ENCODE measurements around the gene VSIG10.

Gene VSIG10

DNA sequence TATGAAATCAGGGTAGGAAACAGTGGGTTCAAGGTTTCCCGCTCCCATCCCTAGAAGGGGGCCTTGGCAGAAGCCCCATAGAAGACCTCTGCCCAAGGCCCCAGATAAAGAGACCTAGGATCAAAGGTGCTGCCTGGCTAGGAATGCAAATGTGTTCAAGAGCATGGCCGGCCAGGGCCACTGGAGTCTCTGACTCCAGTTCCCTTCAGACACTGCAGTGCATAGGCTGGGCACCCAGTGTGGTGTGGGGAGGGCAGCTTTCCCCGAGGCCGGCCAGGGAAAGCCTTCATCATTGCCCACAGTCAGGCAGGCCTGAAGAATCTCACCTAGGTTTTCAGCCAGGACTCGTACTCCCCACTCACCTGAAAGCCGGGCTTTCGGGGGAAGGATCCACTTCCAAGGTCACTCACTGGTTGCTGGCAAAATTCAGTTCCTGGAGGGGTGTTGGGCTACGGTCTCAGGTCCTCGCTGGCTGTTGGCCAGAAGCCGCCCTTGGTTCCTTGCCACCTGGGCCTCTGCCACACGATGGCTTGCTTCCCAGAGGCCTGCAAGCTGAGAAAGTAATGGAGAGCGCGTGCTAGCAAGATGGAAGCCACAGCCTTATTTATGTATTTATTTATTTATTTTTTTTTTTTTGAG is 22.4 kb upstream of the VSIG10 start:
- TF ChIP-seq, protein P1, sequence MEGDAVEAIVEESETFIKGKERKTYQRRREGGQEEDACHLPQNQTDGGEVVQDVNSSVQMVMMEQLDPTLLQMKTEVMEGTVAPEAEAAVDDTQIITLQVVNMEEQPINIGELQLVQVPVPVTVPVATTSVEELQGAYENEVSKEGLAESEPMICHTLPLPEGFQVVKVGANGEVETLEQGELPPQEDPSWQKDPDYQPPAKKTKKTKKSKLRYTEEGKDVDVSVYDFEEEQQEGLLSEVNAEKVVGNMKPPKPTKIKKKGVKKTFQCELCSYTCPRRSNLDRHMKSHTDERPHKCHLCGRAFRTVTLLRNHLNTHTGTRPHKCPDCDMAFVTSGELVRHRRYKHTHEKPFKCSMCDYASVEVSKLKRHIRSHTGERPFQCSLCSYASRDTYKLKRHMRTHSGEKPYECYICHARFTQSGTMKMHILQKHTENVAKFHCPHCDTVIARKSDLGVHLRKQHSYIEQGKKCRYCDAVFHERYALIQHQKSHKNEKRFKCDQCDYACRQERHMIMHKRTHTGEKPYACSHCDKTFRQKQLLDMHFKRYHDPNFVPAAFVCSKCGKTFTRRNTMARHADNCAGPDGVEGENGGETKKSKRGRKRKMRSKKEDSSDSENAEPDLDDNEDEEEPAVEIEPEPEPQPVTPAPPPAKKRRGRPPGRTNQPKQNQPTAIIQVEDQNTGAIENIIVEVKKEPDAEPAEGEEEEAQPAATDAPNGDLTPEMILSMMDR (IDR thresholded peaks at IDR 0.05; ENCODE audit: low read depth, low read length): no peak
- DNase-seq (ENCODE audit: low read depth in 2 of 2): no peak
- no peak overlapping the region for H3K4me3 ChIP-seq (replicated peaks in 1 of 2; ENCODE audit: low read depth in 2 of 2, low read length in 2 of 2)

DNA sequence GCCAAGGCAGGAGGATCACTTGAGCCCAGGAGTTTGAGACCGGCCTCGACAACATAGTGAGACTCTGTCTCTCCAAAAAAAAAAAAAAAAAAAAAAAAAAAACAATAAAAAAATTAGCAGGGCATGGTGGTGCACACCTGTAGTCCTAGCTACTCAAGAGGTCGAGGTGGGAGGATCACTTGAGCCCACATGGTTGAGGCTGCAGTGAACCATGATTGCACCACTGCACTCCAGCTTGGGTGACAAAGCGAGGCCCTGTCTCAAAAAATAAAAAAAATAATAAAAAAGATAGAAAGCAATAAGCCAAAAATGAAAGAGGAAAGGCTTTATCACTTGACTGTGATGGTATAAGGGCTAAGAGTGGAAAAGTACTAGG is 21.9 kb upstream of the VSIG10 start:
- TF ChIP-seq, protein P1 (IDR thresholded peaks at IDR 0.05; ENCODE audit: low read depth, low read length): no peak
- DNase-seq (ENCODE audit: low read depth in 2 of 2): no peak
- H3K4me3 ChIP-seq (replicated peaks in 1 of 2; ENCODE audit: low read depth in 2 of 2, low read length in 2 of 2): no peak overlapping the region

DNA sequence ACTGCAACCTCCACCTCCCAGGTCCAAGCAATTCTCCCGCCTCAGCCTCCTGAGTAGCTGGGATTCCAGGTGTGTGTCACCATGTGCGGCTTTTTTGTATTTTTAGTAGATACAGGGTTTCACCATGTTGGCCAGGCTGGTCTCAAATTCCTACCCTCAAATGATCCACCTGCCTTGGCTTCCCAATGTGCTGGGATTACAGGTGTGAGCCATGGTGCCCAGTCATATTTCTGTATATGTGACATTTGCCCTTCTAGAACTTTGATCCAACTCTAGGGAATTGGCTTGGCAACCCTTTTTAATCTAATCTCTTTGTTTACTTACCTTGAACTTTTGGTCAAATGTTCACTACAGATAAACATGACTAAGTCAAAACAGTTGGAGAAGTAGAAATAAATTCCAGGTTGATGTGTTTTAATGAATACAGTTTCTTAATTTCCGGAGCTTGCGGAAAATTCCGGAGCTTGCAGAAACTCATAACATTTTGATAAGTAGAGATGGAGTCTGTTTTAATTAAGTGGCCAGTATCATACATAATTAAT is 20.6 kb upstream of the VSIG10 start:
- DNase-seq (ENCODE audit: low read depth in 2 of 2): no peak
- TF ChIP-seq, protein P1 (IDR thresholded peaks at IDR 0.05; ENCODE audit: low read depth, low read length): no peak
- no peak overlapping the region for H3K4me3 ChIP-seq (replicated peaks in 1 of 2; ENCODE audit: low read depth in 2 of 2, low read length in 2 of 2)

DNA sequence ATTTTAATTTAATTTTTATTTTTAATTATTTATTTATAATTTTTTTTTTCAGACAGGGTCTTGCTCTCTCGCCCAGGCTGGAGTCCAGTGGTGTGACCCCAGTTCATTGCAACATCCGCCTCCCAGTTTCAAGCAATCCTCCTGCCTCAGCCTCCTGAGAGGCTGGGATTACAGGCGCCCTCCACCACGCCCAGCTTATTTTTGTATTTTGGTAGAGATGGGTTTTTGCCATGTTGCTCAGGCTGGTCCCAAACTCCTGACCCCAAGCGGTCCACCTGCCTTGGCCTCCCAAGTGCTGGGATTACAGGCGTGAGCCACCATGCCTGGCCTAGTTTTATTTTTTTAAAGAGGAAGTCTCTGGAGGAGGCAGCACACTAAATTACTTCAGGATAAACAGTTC is 18.5 kb upstream of the VSIG10 start:
- TF ChIP-seq, protein P1 (IDR thresholded peaks at IDR 0.05; ENCODE audit: low read depth, low read length): no peak
- no peak overlapping the region for H3K4me3 ChIP-seq (replicated peaks in 1 of 2; ENCODE audit: low read depth in 2 of 2, low read length in 2 of 2)
- no peak for DNase-seq (ENCODE audit: low read depth in 2 of 2)

DNA sequence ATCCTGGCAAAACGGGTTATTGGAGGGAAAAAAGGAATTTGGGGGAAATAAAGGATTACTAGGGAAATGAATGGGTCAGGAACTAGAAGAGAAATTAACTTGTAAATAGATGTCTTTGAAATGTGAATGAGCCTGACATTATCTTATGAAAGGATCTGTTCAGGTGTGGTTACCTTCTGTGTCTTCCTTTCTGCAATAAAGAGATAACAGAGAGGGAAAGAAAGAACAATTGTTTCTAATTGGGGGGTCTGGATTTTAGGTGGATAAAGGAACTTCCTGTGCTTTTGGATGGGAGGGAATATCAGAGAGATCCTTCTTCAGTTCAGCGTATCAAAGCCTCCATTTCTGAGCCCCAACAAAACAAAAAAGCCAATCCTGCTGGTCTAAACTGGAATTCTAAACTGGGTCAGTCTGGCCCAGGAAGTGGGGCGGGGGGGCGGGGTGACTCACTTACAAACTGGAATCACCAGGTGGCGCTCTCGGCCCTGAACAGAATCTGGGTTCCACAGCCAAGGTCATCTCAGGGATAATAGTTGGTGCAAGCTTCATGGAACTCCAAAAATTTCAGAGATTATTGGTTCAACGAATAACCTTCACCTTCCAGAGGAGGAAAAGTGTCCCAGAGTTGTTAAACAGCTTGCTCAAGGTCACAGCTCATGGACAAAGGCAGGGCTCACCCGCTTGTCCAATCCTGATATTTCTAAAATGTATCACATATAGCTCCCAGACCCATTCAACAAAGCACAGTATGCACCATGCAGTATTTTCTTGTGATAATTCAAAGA is 17.0 kb upstream of the VSIG10 start:
- TF ChIP-seq, protein P1 (IDR thresholded peaks at IDR 0.05; ENCODE audit: low read depth, low read length): peak; percentile 54
- no peak overlapping the region for H3K4me3 ChIP-seq (replicated peaks in 1 of 2; ENCODE audit: low read depth in 2 of 2, low read length in 2 of 2)
- DNase-seq (ENCODE audit: low read depth in 2 of 2): peak; percentile 78

DNA sequence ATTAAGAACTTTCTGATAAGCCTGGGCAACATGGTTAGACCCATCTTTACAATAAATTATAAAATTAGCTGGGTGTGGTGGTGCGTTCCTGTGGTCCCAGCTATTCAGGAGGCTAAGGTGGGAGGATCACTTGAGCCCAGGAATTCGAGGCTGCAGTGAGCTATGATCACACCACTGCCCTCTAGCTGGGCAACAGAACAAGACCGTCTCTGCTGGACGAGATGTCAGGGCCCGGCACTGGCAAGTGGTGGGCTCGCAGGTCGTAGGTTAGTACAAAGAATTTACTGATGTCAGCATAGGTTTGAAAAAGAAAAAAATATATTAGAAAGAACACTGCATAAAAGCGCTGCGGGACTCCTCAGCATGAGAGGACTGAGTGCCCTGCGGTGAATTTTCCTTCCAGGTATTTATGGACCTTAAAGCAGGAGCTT is 15.7 kb upstream of the VSIG10 start:
- H3K4me3 ChIP-seq (replicated peaks in 1 of 2; ENCODE audit: low read depth in 2 of 2, low read length in 2 of 2): no peak overlapping the region
- no peak for DNase-seq (ENCODE audit: low read depth in 2 of 2)
- TF ChIP-seq, protein P1 (IDR thresholded peaks at IDR 0.05; ENCODE audit: low read depth, low read length): peak; percentile 5

All from cardiac fibroblast (primary cell).